Endometrium (tissue), 2 donors: Measurements from ENCODE around the gene ELN.

Experiments used
- FAIRE-seq: peaks from 2 replicates; lab custom pipeline; 2012; peaks lifted over from hg19 to GRCh38; lab: Jason Lieb, UNC
- donor health status: control.
- donor health status: control.

ELN gene

GRCh38 chr7:74025146-74025545, 2.8 kb upstream of the ELN start:
- no peak for FAIRE-seq

GRCh38 chr7:74025730-74026129, 2.2 kb upstream of the ELN start:
- FAIRE-seq: no peak

GRCh38 chr7:74026406-74026902, 1.5 kb upstream of the ELN start:
- no peak for FAIRE-seq

GRCh38 chr7:74026903-74027682, 880 bp upstream of the ELN start:
- no peak for FAIRE-seq

- FAIRE-seq: no peak
These were observed 407 bp downstream of the ELN start for GRCh38 chr7:74028321-74028838.

GRCh38 chr7:74029089-74029785, 1.3 kb downstream of the ELN start:
- no peak for FAIRE-seq

GRCh38 chr7:74029991-74030415, 2.0 kb downstream of the ELN start:
- no peak for FAIRE-seq

- FAIRE-seq: no peak
These were observed 2.9 kb downstream of the ELN start for GRCh38 chr7:74030861-74031260.

- no peak for FAIRE-seq
These were observed 3.6 kb downstream of the ELN start for GRCh38 chr7:74031403-74032190.

- no peak for FAIRE-seq
These were observed 4.2 kb downstream of the ELN start for GRCh38 chr7:74032191-74032490.

- no peak for FAIRE-seq
These were observed 4.8 kb downstream of the ELN start for GRCh38 chr7:74032624-74033371.

- FAIRE-seq: no peak
These were observed 5.7 kb downstream of the ELN start for GRCh38 chr7:74033372-74034311.

- FAIRE-seq: no peak
These were observed 9.6 kb downstream of the ELN start for GRCh38 chr7:74037609-74038008.

GRCh38 chr7:74038194-74038961, 10.4 kb downstream of the ELN start:
- FAIRE-seq: no peak

GRCh38 chr7:74039337-74039736, 11.4 kb downstream of the ELN start:
- no peak for FAIRE-seq

- FAIRE-seq: no peak
These were observed 12.3 kb downstream of the ELN start for GRCh38 chr7:74040101-74040790.

GRCh38 chr7:74040791-74041520, 13.0 kb downstream of the ELN start:
- no peak for FAIRE-seq

- no peak for FAIRE-seq
These were observed 15.0 kb downstream of the ELN start for GRCh38 chr7:74042746-74043522.
